ENCODE data around the gene C20orf141.
"Not testable (repeated sequence)": the region's sequence is repeated elsewhere in the genome, so short reads cannot be mapped to it uniquely, and the experiment has no call there.

The C20orf141 gene

GRCh38 chr20:2826655-2827054 lies 11.9 kb downstream of the C20orf141 start (continued):
- no peak for TF ChIP-seq ZNF362 (tag by site-specific recombination; IDR thresholded peaks at IDR 0.05)
- TF ChIP-seq ZNF664 (tag by site-specific recombination; IDR thresholded peaks at IDR 0.05), result no peak
- TF ChIP-seq ZBTB17 (tag by site-specific recombination; IDR thresholded peaks at IDR 0.05), result no peak

DNA sequence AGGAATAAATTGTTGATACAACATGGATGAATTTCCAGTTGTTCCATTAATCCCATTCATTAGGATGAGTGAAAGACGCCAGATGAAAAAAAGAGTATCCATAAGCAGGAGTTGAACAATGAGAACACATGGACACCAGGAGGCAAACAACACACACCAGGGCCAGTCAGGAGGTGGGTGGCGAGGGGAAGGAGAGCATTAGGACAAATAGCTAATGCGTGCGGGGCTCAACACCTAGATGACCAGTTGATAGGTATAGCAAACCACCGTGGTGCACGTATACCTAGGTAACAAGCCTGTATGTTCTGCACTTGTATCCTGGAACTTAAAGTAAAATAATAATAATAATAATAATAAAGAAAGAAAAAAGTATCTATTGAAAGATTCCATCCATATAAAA lies 14.6 kb downstream of the C20orf141 start:
- no peaks in the 10 kb centered on the region for H3K4me1 ChIP-seq (ENCODE audit: control insufficient read depth, insufficient read depth, low read length)
- TF ChIP-seq KLF8 (tag by site-specific recombination; IDR thresholded peaks at IDR 0.05) (no peak), ZNF362 (tag by site-specific recombination; IDR thresholded peaks at IDR 0.05) (no peak), ZNF335 (tag by site-specific recombination; conservative IDR thresholded peaks at IDR 0.05) (no peak), ZNF548 (tag by site-specific recombination; IDR thresholded peaks at IDR 0.05) (no peak)
- CTCF ChIA-PET, result interaction anchor here (0.9 kb wide), 1 partner anchor 18 kb away, joined by 7 read pairs; no protein-coding TSS in a partner anchor
- H3K36me3 ChIP-seq (ENCODE audit: control insufficient read depth in 2 of 2, insufficient read depth in 1 of 2, low read length in 2 of 2), result peaks cover 3 to 5% of the 10 kb centered on the region in 2 experiments; a peak in 2 of 3 replicates
- POLR2A ChIA-PET, result no interaction called here
- H3K9me3 ChIP-seq (ENCODE audit: control insufficient read depth, insufficient read depth, low read depth, low read length), result no peaks in the 10 kb centered on the region
- H3K27ac ChIP-seq (ENCODE audit: extremely low read depth, low read depth, low read length), result no peak overlapping the region
- no peak overlapping the region for H3K4me3 ChIP-seq (ENCODE audit: low read depth, low read length)

GRCh38 chr20:2831206-2831605 lies 16.4 kb downstream of the C20orf141 start:
- H3K36me3 ChIP-seq (ENCODE audit: control insufficient read depth in 2 of 2, insufficient read depth in 1 of 2, low read length in 2 of 2), result peaks cover 9 to 20% of the 10 kb centered on the region in 2 experiments; a peak in 2 of 3 replicates
- H3K9me3 ChIP-seq (ENCODE audit: control insufficient read depth, insufficient read depth, low read depth, low read length); H3K27ac ChIP-seq (ENCODE audit: extremely low read depth, low read depth, low read length); CTCF ChIA-PET; H3K4me3 ChIP-seq (ENCODE audit: low read depth, low read length); H3K4me1 ChIP-seq (ENCODE audit: control insufficient read depth, insufficient read depth, low read length): not testable (repeated sequence)
- TF ChIP-seq ZNF362 (tag by site-specific recombination; IDR thresholded peaks at IDR 0.05), result 0 out of 2 replicates have a peak, but pooled peaks have one; percentile 13
- POLR2A ChIA-PET, result interaction anchor here (0.7 kb wide), 2 partner anchors 17 to 179 kb away, joined by 3 to 5 read pairs; partner anchors contain the start of gene NOP56

DNA sequence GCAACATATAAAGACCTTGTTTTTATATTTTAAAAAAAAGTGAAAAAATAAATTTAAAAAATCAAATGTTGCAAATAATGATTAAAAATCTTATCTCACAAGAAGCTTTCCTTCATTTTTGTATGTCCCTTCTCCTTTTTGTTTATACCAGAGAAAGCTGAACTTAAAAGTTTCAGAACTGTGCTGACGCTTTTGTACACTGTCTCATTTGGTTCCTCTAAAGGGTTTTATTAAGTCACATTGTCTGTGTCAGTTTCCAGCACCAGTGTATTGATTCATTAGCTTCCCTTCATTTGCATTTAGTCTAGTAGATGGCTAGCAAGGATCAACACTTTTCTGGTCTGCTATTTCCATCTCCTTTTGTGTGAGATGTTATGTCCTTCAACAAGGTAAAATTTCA lies 19.0 kb downstream of the C20orf141 start:
- TF ChIP-seq ZIC2 (tag by site-specific recombination; IDR thresholded peaks at IDR 0.05) (no peak), GLI2 (tag by site-specific recombination; IDR thresholded peaks at IDR 0.05; ENCODE audit: borderline replicate concordance, low read depth) (no peak), ZNF544 (tag by site-specific recombination; IDR thresholded peaks at IDR 0.05) (no peak), KLF8 (tag by site-specific recombination; IDR thresholded peaks at IDR 0.05) (no peak), ZNF37A (tag by site-specific recombination; IDR thresholded peaks at IDR 0.05) (no peak), ZNF169 (tag by site-specific recombination; IDR thresholded peaks at IDR 0.05) (no peak), ZNF501 (tag by site-specific recombination; IDR thresholded peaks at IDR 0.05) (no peak), ZNF510 (tag by site-specific recombination; IDR thresholded peaks at IDR 0.05; ENCODE audit: insufficient replicate concordance) (no peak), ZFP37 (tag by site-specific recombination; IDR thresholded peaks at IDR 0.05) (no peak), SP7 (tag by site-specific recombination; IDR thresholded peaks at IDR 0.05) (no peak), ZNF140 (tag by site-specific recombination; IDR thresholded peaks at IDR 0.05) (no peak), ZNF16 (tag by site-specific recombination; IDR thresholded peaks at IDR 0.05; ENCODE audit: low read depth) (no peak)
- TF ChIP-seq, protein P1, sequence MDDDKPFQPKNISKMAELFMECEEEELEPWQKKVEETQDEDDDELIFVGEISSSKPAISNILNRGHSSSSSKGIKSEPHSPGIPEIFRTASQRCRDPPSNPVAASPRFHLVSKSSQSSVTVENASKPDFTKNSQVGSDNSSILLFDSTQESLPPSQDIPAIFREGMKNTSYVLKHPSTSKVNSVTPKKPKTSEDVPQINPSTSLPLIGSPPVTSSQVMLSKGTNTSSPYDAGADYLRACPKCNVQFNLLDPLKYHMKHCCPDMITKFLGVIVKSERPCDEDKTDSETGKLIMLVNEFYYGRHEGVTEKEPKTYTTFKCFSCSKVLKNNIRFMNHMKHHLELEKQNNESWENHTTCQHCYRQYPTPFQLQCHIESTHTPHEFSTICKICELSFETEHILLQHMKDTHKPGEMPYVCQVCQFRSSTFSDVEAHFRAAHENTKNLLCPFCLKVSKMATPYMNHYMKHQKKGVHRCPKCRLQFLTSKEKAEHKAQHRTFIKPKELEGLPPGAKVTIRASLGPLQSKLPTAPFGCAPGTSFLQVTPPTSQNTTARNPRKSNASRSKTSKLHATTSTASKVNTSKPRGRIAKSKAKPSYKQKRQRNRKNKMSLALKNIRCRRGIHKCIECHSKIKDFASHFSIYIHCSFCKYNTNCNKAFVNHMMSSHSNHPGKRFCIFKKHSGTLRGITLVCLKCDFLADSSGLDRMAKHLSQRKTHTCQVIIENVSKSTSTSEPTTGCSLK (tag by site-specific recombination; IDR thresholded peaks at IDR 0.05), result no peak
- H3K4me1 ChIP-seq (ENCODE audit: control insufficient read depth, insufficient read depth, low read length), result no peaks in the 10 kb centered on the region
- H3K9me3 ChIP-seq (ENCODE audit: control insufficient read depth, insufficient read depth, low read depth, low read length), result no peaks in the 10 kb centered on the region
- no peak overlapping the region for H3K27ac ChIP-seq (ENCODE audit: extremely low read depth, low read depth, low read length)
- H3K36me3 ChIP-seq (ENCODE audit: control insufficient read depth in 2 of 2, insufficient read depth in 1 of 2, low read length in 2 of 2), result peaks cover 9 to 46% of the 10 kb centered on the region in 2 experiments; a peak in 2 of 3 replicates
- ChIA-PET POLR2A (interaction anchor here (1.2 kb wide), 1 partner anchor 48 kb away, joined by 3 read pairs; no protein-coding TSS in a partner anchor), CTCF (interaction anchor here (0.6 to 2.4 kb wide), 4 partner anchors 17 to 91 kb away, joined by 3 to 10 read pairs (median 5); no protein-coding TSS in a partner anchor)
- no peak overlapping the region for H3K4me3 ChIP-seq (ENCODE audit: low read depth, low read length)
